D341Med (cell line): ENCODE measurements around the gene SMARCD2.
"Not testable (repeated sequence)": the region's sequence is repeated elsewhere in the genome, so short reads cannot be mapped to it uniquely, and the experiment has no call there.

ENCODE experiments used
- DNase-seq: peaks from one replicate; pipeline ENCODE4 v3.0.0; 2012; ENCODE audit warnings: low spot score

Gene SMARCD2

DNA sequence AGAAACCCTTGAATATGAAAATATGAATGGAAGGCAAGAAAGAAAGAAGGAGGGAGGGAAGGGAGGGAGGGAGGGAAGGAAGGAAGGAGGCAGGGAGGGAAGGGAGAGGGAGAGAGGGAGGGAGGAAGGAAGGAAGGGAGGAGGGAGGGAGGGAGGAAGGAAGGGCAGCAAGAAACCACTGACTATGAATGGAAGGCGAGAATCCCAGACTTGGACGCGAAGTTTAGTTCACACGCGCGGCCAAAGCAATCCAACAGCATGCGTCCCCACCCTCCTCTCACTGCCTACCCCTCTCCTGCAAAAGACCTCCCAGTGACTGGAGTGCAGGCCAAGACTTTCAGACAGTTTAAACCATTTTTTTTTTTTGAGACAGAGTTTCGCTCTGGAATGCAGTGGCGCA is 7.9 kb upstream of the SMARCD2 start:
- no peak for DNase-seq

DNA sequence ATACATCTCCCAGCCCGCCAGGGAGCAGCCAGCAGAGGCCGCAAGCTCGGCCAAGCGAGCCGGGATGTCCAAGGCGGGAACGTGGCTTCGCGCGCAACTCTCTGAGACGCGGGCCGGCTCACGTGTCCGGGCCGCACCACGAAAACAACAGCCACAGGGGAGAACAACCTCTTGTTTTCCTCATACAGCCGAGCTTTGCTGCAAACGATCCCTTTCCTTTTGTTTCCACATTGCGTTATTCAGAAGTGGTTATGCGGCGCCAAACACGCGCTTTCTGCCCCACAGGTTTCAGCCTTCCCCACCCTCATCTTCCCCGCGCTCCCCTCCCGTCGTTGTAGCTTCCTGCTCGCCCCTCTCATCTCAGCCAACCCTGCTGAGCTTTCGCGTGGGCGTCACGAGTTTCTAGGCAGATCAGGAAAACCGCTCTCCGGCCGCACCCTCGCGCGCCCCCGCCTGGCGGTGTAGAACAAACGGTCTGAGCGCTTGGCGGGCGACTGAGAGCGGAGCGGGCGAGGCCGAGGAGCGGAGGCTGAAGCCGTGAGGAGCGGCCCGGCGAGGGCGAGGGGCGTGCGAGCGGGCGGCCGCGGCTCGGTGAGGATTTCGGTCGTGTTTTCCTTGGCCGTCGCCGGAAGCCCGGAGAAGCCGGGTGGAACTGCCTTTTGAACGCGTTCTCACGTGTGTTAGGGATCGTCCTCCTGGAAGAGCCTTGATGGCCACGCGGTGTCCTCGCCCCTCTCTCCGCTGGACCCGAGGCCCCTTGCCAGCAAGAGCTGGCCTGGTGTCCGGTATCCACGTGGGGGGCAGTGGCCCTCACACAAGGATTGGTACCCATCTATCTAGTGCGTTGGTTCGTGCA is 6.6 kb upstream of the SMARCD2 start:
- peak; percentile 58 for DNase-seq

DNA sequence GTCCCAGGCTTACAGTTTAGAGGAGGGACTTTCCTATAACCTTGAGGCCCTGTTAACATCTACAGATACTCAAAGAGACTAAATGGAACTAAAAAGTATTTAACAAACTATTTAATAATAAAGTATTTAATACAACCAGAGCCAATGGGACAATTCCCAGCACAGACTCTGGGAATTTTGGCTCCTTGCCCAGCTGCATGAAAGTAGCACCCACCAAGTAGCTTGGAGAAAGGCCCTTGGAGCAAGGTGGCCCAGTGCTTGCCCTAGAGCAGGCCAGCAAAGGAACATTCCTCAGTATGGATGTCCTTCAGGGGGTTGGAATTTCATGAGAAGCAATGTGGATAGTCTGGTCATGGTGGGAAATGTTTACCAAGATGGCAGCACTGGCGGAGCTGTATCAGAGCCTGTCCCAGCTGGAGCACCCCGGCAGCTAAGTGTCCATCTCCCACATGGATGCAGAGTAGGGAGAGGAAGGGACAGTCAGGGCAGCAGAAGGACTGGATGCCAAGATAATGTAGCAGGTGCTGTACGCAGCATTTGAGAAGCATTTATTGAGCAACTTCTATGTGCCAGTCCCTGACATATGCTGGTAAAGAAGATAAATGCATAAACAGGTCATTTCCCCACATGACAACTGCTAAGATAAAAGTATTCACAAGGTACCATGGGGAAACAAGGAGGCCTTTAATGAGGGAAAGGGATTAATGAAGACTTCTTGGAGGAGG is 5.2 kb upstream of the SMARCD2 start:
- DNase-seq, result no peak

DNA sequence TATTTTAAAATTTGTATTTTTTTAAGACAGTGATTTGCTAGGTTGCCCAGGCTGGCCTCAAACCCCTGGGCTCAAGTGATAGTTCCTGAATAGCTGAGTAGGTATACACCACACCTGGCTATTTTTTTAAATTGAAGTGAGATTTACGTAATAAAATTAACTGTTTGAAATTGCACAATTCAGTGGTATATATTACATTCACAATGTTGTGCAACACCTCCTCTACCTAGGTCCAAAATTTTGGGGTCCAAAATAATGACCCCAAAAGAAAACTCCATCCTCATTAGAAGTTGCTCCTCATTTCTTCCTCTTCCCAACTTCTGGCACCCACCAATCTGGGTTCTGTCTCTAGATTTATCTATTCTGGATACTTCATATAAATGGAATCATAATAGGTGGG is 3.0 kb upstream of the SMARCD2 start:
- DNase-seq, result no peak

DNA sequence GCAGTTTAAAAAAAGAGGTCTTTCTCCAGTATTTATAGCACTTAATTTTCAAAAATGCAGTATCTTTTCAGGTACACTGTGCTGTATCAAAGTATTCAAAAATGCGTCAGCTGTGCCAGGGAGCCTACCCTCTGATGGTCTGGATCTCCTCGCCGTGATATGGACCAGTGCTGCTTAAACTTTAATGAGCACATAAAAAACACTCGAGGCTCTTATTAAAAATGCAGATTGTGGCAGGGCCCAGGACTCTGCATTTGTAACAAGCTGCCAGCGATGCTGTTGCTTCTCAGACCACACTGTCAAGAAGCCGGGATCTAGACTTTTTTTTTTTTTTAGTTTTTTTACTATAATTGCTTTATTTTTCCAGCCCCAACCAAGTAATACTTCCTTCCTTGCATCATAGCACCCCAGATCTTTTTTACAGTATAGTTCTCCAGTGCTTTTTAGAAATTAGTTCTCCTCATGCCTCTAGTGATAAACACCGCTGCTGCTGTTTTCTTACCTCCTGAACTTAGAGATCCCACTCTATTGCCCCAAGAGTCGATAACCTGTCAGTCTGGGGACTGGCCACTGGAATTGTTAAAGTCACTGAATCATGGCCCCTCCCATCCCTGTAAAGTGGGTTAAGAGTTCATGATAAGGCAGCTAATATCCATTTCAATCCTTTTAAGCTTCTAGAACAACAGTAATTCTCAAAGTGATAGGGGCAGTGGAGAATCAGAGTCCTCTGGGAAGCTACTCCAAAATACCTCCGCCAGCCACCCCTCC is 1.6 kb upstream of the SMARCD2 start:
- no peak for DNase-seq

DNA sequence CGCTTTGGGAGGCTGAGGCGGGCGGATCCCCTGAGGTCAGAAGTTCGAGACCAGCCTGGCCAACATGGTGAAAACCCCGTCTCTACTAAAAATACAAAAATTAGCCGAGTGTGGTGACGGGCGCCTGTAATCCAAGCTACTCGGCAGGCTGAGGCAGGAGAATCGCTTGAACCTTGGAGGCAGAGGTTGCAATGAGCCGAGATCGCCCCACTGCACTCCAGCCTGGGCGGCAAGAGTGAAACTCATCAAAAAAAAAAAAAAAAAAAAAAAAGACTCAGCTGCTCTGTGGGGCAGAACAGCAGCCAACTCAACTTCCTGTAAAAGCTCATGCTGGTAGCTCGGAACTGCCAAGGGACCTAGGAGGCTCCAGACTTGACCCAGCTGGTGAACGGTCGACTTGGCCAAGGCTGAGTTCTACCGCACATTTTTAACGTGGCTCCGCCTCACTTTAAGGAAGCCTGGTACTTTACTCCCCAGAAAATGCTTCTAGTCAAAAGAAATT is 953 bp upstream of the SMARCD2 start:
- not testable (repeated sequence) for DNase-seq

DNA sequence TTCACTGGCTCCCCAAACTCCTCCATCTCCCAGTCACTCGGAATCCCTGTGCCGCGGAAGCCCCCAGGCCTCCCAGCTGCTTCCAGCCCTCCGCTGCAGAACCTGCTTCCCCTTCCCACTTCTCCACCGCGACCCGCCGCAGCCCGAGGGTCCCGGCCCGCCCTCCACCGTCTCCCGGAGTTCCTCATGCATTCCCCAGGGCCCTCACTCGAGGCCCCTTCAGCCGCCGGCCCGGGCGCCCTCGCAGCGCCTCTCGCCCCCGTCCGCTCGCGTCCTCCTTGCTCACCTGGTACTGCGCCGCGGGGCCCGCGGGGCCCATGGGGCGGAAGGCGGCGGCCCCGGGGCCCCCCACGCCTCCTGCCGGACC is 329 bp downstream of the SMARCD2 start:
- DNase-seq, result no peak

DNA sequence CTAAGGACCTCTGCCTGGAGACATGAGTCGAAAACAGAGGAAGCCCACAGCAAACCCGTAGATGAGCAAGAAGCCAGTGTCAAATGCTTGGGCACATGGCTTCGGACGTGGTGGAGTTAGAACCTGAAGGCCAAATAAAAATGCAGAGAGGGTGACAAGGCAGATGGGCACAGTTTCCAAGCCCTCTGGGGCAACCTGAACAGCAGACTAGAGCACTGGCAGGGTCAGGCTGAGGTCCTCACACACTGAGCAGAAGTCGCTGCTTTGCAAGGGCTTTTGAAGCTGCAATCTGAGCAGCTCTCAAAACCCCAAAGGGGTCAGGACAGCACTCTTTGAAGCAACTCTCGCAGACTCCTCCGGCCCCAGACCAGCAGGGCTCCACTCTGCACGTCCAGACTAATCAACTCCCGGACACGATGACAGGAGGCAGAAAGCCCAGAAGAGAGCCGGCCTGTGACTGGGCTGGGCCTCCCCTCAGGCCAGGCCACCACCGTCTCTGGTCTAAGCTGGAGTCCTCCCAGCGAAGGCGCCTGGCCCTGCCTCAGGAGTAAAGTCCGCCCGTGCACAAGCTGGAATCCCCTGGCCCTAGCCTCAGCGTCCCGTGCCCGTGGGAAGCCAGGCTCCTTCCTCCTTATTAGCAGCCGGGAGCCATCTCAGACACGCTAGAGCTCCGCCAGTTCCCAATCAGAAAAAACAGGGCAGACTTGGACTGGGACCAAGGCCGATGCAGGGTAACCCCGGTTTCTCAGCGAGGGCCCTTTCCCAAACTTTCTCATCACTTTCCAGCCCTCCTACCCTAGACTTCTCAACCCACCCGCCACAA is 924 bp downstream of the SMARCD2 start:
- no peak for DNase-seq

DNA sequence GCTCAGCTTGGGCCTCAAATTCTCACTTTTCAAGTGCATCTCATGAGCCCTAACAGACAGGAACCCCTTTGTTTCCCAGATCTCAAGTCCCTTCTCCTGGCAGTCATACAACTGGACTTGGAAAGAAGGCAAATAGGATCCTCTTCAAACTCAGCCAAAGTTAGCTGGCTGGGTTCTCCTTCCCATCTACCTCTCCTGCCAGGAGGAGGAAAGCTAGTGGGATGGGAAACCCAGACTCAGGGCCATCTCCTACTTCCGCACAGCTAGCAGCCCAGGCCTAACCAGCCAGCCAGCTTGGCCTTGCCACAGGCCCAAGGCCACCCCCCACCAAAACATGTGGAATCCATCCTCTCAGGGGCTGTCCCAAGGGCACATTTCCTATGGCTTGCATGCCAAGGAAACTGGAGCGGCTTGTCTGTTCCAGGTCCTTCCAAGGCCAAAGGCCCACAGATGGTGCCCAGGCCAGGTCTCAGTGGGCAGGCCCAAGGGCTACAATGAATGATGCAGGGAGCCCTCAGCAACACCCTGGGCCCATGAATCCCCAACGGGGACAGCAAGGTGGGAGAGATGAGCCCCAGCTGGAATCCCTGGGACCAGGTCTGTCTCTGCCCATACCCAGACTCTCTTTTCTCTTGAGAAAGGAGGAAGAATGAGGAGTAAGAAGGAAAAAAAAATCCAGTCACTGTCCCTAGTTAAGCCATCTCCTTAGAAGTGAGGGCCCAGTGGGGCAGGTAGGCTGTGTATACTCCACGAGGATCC is 1.7 kb downstream of the SMARCD2 start:
- no peak for DNase-seq

DNA sequence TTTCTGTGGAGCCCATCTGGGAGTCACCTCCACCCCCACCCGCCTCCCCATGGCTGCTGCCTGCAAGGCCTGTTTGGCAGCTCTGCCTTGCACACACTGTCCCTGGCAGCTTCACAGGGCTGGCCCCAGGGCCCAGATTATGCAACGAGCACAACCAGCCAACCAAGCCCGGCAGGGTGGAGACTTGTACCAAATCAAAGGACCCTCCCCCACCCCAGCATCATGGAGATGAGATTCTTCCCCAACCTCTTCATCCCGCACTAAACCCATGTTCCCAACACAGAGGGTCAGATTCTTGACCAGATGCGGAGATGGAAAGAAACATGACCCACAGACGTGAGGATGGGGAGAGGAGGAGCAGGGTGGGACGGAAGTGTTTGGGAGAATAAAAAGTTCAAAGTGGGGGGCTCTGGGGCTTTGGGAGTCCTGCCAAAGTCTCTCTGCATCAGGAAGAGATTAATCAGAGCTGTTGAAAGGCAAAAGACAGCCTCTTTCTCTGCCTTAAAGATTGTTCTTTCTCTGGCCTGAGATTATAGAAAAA is 3.8 kb downstream of the SMARCD2 start:
- DNase-seq, result no peak

DNA sequence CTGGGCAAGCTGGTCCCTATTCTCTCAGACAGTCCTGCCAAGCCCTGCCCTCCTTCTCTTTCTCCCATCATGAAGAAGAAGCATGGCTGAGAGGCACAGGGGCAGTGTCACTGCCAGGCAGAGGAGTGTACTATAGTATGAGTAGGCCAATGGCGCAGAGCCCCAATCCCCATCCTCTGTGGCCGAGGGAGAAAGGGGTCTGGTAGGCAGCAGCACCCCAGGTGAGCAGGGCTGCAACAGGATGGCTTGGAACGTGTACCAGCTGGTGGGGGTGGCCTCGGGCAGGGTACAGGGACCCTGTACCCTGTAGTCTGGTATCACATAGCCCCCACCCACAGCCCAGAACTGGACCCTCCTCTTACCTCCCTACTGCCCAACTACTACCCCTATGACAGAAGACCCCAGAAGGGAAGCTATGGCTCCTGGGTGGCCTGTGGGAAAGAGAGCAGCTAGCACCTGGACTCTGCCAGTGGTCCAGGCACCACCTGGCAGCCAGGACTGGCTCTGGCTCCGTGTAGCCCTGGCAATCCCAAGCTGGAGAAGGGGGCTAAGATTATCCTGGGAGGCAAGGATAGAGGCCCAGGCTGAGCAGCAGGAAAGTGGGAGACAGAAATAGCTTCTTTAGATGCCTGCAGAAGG is 4.4 kb downstream of the SMARCD2 start:
- DNase-seq, result no peak

DNA sequence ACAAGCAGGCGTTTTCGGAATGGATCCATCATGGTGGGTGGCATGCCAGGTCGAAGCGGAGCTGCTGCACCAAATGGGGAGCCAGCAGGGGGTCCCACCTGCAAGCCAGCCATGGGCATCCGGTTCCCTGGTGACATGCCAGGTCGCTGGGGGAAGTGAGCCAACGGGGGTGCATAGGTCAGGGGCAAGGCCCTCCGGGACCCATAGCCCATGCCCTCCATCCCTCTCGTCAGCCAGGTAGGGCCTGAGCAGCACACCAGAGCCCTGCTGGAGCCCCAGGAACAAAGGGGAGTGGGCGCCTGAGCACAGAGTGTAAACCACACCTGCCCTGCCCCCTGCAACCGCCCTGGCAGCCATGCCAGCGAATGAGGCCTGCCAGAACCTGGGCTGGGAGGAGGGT is 5.0 kb downstream of the SMARCD2 start:
- DNase-seq, result no peak

DNA sequence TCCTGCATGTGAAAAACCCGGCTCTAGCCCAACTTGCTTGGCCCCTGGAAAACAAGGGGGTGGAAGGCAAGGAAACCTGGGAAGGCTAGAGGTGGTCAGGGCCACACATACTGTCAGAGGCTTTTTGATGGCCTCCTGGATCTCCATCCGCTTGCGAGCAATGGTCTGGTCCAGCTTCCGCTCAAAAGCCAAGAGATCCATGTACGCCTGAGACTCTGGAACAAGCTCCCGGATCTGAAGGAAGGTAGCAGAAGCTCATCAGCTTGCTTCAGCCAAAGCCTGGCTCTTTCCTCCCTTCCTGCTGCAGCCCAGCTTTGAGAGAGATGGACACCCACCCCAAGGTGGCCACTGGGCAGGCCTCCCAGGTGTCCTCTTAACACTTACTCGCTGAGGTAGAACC is 5.7 kb downstream of the SMARCD2 start:
- no peak for DNase-seq

DNA sequence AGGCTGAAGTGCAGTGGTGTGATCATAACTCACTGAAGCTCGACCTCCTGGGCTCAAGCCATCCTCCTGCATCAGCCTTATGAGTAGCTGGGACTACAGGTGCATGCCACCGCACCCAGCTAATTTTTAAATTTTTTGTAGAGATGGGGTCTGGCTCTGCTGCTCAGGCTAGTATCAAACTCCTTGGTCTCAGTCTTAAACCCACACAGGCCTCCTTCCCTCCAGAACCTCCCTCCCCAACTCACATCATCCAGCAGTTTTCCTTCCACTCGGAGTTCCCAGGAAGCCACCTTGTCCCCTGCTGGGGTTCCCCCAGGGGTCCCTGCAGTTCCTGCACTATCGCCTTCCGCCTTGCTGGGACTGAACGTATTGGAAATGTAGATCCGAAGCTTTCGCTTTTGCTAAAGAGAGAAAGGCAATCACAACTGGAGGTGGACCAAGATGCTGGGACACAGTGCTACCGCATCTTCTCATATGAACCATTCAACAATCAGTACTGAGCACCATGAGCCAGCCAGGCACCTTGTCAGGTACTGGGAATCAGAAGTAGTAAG is 7.2 kb downstream of the SMARCD2 start:
- DNase-seq, result no peak

DNA sequence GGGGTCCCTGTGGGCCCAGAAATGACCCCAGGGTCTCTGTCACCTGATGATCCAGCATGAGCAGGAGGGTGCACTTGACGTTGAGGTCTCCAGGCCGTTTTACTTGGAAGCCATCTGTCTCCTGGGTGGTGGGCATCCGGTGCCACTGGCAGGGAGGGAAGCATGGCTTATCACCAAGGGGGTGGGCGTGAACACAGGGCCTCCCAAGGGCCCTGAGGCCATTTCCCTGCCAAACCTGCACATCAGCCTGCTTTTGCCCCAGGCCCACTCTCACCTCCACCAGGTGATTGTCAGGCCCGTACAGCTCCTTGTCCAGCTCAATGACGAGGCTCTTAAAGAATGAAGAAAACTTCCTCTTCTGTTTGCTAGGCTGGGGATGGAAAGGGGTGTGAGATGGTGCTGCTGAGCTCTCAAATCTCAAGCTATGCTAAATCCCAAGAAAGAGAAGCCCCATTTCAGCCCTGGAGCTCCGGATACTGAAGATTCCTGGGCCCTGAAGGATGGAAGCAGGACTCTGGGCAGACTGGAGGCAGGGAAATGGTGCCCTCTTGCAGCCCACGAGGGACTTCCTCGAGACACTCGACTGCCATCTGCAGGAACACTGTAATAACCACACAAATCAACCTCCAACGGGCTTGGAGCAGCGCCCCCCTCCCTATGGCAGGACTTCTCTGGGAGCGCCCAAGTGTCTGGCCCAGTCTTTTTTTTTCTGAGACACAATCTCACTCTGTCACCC is 7.9 kb downstream of the SMARCD2 start:
- peak; percentile 86 for DNase-seq

DNA sequence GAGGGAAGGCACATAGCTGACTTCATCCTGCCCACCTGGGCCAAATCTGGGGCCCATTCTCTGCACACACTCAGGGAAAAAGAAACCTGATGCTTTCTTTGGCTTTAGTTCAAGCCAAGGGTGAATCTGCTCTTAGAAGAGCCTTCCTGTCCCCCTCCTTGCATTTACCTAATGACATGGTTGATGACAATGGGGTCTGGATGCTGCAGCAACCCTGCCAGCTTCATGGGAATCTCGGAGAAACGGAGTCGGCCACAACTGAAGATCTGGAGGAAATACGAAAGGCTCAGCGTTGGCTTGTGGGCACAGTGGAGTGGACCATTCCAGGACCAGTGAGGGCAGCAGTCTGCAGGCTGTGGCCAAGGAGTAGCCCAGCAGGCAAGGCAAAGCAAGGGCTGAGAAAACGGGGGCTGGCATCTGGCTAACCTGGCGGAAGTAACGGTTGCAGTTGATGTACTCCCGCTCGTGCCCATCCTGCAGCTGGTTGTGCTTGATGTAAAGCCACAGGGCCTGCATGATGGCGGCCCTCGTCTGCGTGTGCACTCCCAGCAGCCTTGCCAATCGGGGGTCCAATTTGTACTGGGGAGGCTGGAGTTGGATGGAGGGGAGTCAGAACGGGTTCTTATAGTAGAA is 8.6 kb downstream of the SMARCD2 start:
- DNase-seq, result no peak

DNA sequence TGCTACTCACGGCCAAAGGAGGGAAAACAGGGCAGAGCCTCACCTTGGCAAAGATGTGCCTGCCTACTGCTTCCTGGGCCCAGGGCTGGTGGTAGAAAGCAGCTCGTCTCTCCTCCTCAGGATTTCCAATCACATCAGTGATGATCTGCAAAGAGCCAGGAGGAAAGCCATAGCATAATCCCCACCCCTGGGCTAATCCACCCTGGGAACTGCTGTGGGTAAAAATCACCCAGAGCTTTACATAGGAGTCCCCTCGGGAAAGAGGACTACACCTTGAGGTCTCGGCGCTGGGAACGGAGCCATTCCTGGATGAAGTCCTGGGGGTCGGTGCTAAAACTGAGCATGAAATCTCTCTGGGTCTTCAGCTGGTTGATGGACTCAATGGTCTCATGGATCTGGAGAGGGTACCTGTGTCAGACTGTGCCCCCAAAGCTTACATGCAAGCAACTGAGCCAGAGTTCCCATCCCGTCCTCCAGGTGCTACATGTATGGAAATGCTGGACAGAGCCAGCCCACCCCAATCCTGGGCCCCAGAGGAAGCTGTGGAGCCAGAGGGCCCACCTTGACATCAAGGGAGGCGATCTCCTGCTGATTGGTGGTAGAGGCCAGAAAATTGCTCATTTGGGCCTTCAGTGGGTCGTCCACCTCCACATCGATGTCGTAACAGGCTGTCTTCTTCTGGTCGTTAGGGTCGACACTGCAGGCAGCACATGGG is 9.3 kb downstream of the SMARCD2 start:
- peak; percentile 83 for DNase-seq

DNA sequence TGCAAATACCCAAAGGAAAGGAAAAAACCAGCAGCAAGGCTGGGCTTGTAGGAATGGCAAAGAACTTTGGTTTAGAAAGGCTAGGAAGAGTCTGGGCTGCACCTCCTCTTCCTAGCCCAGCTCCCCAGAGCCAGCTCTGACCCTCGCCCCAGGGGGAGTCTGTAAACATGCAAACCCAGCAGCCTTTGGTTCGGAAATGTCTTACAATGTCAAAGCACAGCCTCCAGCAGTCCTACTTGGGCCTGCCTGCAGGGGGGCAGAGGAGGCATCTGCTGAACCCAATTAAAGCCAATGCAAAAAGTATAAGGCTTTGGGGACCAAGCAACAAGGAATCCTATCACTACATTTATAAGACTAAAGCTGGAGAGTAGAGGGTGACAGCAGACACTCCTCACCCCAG is 10.0 kb downstream of the SMARCD2 start:
- no peak for DNase-seq
